HCT116 (cell line): ENCODE measurements around the gene RINL. TPM values are rescaled to one million over a fixed set of nuclear protein-coding genes. Genes with fewer than 3 reads are reported as not detected.
A peak's percentile ranks its signal among the peaks of the same experiment; 100 is the strongest.

ENCODE experiments used
- ATAC-seq: fragments of 200-7000 bp; cut with Tn5 transposase; 2 replicates; pipeline ENCODE4 v1.9.1; 2020; ENCODE audit warnings: mild to moderate bottlenecking, moderate library complexity
- BruUV-seq: library from RNA; stranded (reverse); fragments of 400-500 nt; replicated peaks from 2 replicates; lab custom pipeline; 2021; lab: Mats Ljungman, UMichigan
- CTCF ChIA-PET: fragments of 300-600 bp; sonication (Branson Sonifier 250); formaldehyde crosslinking; loops from one replicate; lab custom pipeline; 2021; ENCODE audit warnings: antibody characterized with exemption; lab: Charles Lee
- POLR2A ChIA-PET: fragments of 300-600, 350-600 bp; sonication (Branson Sonifier 250); formaldehyde crosslinking; loops from one replicate; lab custom pipeline; 2021; ENCODE audit warnings: antibody characterized with exemption; lab: Charles Lee
- RAD21 ChIA-PET, 2 experiments: fragments of 300-600 bp; sonication (Branson Sonifier 250); formaldehyde crosslinking; loops; one replicate each; lab custom pipeline; 2023; ENCODE audit warnings: low total read pairs in 2 of 2; ENCODE audit not compliant: uncharacterized antibody in 2 of 2, unreplicated experiment in 2 of 2, low non-redundant PET in 1 of 2; lab: Charles Lee
- DNase-seq: peaks from one replicate; pipeline ENCODE4 v3.0.0-alpha.2; 2010; ENCODE audit warnings: low read depth, low spot score
- H2AFZ ChIP-seq: fragments of 200-600 bp; shearing (Covaris generic), sonication (generic); 2 replicates; pipeline ENCODE4 v1.6.1; 2017; ENCODE audit warnings: low read depth, mixed run types, mixed read lengths, antibody characterized with exemption, low read length; ENCODE audit not compliant: poor library complexity, severe bottlenecking
- H3K27ac ChIP-seq: 2 replicates; pipeline ENCODE4 v1.5.1; 2012; ENCODE audit warnings: low read depth, low read length
- H3K27me3 ChIP-seq: fragments of 200-600 bp; sonication (generic); 2 replicates; pipeline ENCODE4 v1.6.1; 2016; ENCODE audit warnings: mixed run types, low read length, mixed read lengths; ENCODE audit not compliant: insufficient read depth
- H3K36me3 ChIP-seq, 2 experiments: fragments of 200-500 bp in 1 of 2; fragments of 200-600 bp in 1 of 2; sonication (Bioruptor generic) in 1 of 2; sonication (generic) in 1 of 2; 2 replicates each; pipeline versions ENCODE4 v1.5.1 to v1.6.1; 2014 to 2016; ENCODE audit warnings: low read length in 2 of 2, inconsistent platforms in 1 of 2, mixed read lengths in 1 of 2, mixed run types in 1 of 2; ENCODE audit not compliant: insufficient read depth in 2 of 2, control insufficient read depth in 1 of 2
- H3K4me1 ChIP-seq, 2 experiments: fragments of 200-600 bp in 1 of 2; sonication (generic) in 1 of 2; 2 replicates each; pipeline versions ENCODE4 v1.5.1 to v1.6.1; 2012 to 2017; ENCODE audit warnings: low read length in 2 of 2, inconsistent platforms in 1 of 2, mild to moderate bottlenecking in 1 of 2, mixed read lengths in 1 of 2, mixed run types in 1 of 2, moderate library complexity in 1 of 2; ENCODE audit not compliant: insufficient read depth in 2 of 2, control insufficient read depth in 1 of 2
- H3K4me2 ChIP-seq: fragments of 200-600 bp; sonication (generic); 2 replicates; pipeline ENCODE4 v1.6.1; 2017; ENCODE audit warnings: mixed run types, low read length, mixed read lengths
- H3K4me3 ChIP-seq, 2 experiments: fragments of 200-600 bp in 1 of 2; sonication (generic) in 1 of 2; replicated peaks in 1 of 2; 2 replicates each; pipeline ENCODE4 v1.5.1; 2011 to 2016; ENCODE audit warnings: low read length in 2 of 2, control low read depth in 1 of 2, low read depth in 1 of 2, mild to moderate bottlenecking in 1 of 2, mixed read lengths in 1 of 2, mixed run types in 1 of 2
- H3K79me2 ChIP-seq: fragments of 200-600 bp; sonication (generic); 2 replicates; pipeline ENCODE4 v1.6.1; 2017; ENCODE audit warnings: mild to moderate bottlenecking, mixed run types, low read length, moderate library complexity, mixed read lengths; ENCODE audit not compliant: insufficient read depth
- H3K9ac ChIP-seq: fragments of 200-600 bp; sonication (generic); 2 replicates; pipeline ENCODE4 v1.6.1; 2016; ENCODE audit warnings: low read length, mixed read lengths
- H3K9me2 ChIP-seq: fragments of 200-600 bp; sonication (generic), shearing (Covaris generic); 2 replicates; pipeline ENCODE4 v1.6.1; 2017; ENCODE audit warnings: mixed run types, mild to moderate bottlenecking, moderate library complexity; ENCODE audit not compliant: insufficient read depth
- H3K9me3 ChIP-seq, 2 experiments: fragments of 200-500 bp in 1 of 2; fragments of 200-600 bp in 1 of 2; sonication (Bioruptor generic) in 1 of 2; sonication (generic) in 1 of 2; 2 replicates each; pipeline ENCODE4 v1.6.1; 2014 to 2017; ENCODE audit warnings: low read length in 2 of 2, mixed read lengths in 2 of 2, inconsistent platforms in 1 of 2, low read depth in 1 of 2, mild to moderate bottlenecking in 1 of 2, mixed run types in 1 of 2, moderate library complexity in 1 of 2; ENCODE audit not compliant: control insufficient read depth in 1 of 2, insufficient read depth in 1 of 2
- H4K20me1 ChIP-seq: fragments of 200-600 bp; sonication (generic), shearing (Covaris generic); 2 replicates; pipeline ENCODE4 v1.6.1; 2017; ENCODE audit warnings: mixed run types, mild to moderate bottlenecking, moderate library complexity; ENCODE audit not compliant: insufficient read depth
- POLR2A ChIP-seq: IDR thresholded peaks from 2 replicates; pipeline ENCODE4 v1.7.0; 2011; ENCODE audit warnings: borderline replicate concordance; ENCODE audit not compliant: insufficient read depth, insufficient read length; ENCODE audit errors: extremely low read depth
- POLR2AphosphoS5 ChIP-seq: IDR thresholded peaks from 2 replicates; pipeline ENCODE4 v1.6.1; 2011; ENCODE audit warnings: mild to moderate bottlenecking, low read depth, low read length, moderate library complexity
- RAD21 ChIP-seq: IDR thresholded peaks from 2 replicates; pipeline ENCODE4 v1.6.1; 2012; ENCODE audit warnings: low read depth, mild to moderate bottlenecking
- SP1 ChIP-seq: IDR thresholded peaks from 2 replicates; pipeline ENCODE4 v1.6.1; 2012; ENCODE audit warnings: low read depth
- YY1 ChIP-seq: IDR thresholded peaks from 2 replicates; pipeline ENCODE4 v1.6.1; 2011; ENCODE audit warnings: low read length, low read depth, moderate library complexity, mild to moderate bottlenecking; ENCODE audit not compliant: insufficient replicate concordance; ENCODE audit errors: extremely low read depth
- ZFX ChIP-seq: fragments of 450-650 bp; IDR thresholded peaks from 2 replicates; pipeline ENCODE4 v1.6.1; 2017
- ZNF274 ChIP-seq: fragments of 200-500 bp; sonication (Bioruptor generic); IDR thresholded peaks from 2 replicates; pipeline ENCODE4 v1.6.1; 2014; ENCODE audit warnings: mild to moderate bottlenecking, low read depth, low read length, inconsistent platforms
- intact Hi-C: fragments of 100-400 bp; cut with micrococcal nuclease; formaldehyde crosslinking; loops from 2 replicates; pipeline ENCODE4 v1.10.0; 2022
- total RNA-seq: library from RNA; stranded (reverse); gene quantifications from one replicate; pipeline ENCODE4 v1.2.1, GENCODE V29; 2021; ENCODE audit not compliant: unreplicated experiment
- TF ChIP-seq, protein P1 (sequence below): IDR thresholded peaks from 2 replicates; pipeline ENCODE4 v1.6.1; 2012

Gene RINL
- total RNA-seq, 1 experiment from 2014 or later = 28.6 TPM

DNA sequence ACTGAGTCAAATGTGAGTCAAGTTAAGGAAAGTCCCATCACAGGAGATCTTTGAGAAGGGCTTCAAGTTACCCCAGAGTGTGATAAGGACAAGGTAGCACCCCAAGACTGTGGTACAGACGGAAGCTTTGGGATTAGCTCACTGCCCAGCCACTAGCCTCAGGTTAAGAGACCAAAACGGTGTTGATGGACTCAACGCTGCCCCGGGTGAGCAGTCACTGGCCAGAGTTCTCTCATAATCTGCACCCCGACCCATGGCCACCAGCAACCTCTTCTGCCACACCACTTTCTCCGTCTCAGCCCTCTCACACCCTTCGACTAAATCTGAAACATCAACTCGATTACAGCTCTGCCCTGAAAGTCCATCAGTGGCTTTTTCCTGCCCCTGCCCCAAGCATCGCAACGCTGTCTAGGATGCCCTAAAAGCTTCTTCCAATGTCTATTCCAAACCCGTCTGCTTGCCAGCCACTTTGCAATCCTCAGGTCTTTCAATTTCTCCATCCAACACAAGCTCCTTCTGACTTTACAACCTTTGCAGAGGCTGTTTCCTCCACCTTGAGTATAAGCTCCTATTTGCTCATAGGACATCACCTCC is 33.9 kb downstream of the RINL start:
- Histone ChIP-seq H4K20me1 (peaks cover 27% of the 10 kb centered on the region), H3K4me2 (no peak overlapping the region), H3K9me3 (no peaks in the 10 kb centered on the region), H3K79me2 (peaks cover 96% of the 10 kb centered on the region), H3K27ac (no peak overlapping the region), H3K4me1 (peaks cover 7 to 33% of the 10 kb centered on the region in 2 experiments; a peak in 3 of 4 replicates), H3K36me3 (peaks cover 73 to 90% of the 10 kb centered on the region in 2 experiments), H2AFZ (no peak overlapping the region), H3K9ac (no peak overlapping the region), H3K4me3 (no peak overlapping the region), H3K27me3 (no peaks in the 10 kb centered on the region), H3K9me2 (no peaks in the 10 kb centered on the region)
- no TSS peak for BruUV-seq
- ChIA-PET RAD21 (no interaction called here), CTCF (no interaction called here), POLR2A (no interaction called here)
- no peak for ATAC-seq
- TF ChIP-seq POLR2AphosphoS5 (peak; percentile 40), ZNF274 (no peak), ZFX (no peak), POLR2A (no peak), SP1 (no peak), YY1 (no peak)
- intact Hi-C loops = no loop called here
- DNase-seq = no peak

DNA sequence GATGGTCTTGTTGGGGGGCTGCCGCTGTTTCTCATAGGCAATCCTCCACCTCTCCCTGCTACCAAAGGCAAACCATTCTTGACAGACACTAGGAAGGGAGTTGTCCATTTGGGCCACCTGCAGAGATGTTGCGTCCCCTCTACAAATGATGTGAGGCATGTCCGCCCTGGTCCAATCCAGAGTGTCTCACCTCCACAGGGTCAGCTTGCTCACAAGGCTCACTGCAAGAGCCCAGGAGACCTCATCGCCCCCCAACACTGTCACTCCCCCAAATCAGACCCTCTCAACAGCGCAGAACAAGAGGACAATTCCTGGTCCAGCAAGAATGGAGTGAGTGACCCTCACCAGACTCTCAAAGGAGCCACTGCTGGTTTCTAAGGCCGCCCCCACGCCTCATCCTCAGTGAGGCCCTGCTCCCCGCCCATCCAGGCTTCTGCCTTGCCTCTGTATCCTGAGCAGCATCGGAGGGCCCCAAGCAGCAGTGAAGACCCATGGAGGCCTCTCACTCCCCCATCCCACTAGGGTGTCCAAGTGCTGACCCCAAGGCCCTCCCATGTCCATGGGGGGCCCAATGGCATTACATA is 34.8 kb downstream of the RINL start:
- ATAC-seq = no peak
- TF ChIP-seq RAD21 = no peak
- TF ChIP-seq, protein P1, sequence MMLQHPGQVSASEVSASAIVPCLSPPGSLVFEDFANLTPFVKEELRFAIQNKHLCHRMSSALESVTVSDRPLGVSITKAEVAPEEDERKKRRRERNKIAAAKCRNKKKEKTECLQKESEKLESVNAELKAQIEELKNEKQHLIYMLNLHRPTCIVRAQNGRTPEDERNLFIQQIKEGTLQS = no peak
- Histone ChIP-seq H3K27ac (no peak overlapping the region), H3K4me3 (no peak overlapping the region), H3K9ac (no peak overlapping the region), H3K9me3 (no peaks in the 10 kb centered on the region), H3K9me2 (no peaks in the 10 kb centered on the region), H3K27me3 (no peaks in the 10 kb centered on the region), H3K36me3 (peaks cover 77 to 96% of the 10 kb centered on the region in 2 experiments), H3K4me1 (peaks cover 4 to 34% of the 10 kb centered on the region in 2 experiments; a peak in 3 of 4 replicates), H3K79me2 (peaks cover 87% of the 10 kb centered on the region), H2AFZ (no peak overlapping the region), H3K4me2 (no peak overlapping the region), H4K20me1 (peaks cover 31% of the 10 kb centered on the region)
- intact Hi-C loops = no loop called here
- DNase-seq = no peak
- ChIA-PET RAD21 (no interaction called here), POLR2A (no interaction called here), CTCF (interaction anchor here (0.7 kb wide), 1 partner anchor 45 kb away, joined by 3 read pairs; no protein-coding TSS in a partner anchor)
- BruUV-seq = no TSS peak
